Upper lobe of left lung (tissue), 6 donors: ENCODE results near the gene LETMD1. TPM values are rescaled to one million over a fixed set of nuclear protein-coding genes. Genes with fewer than 3 reads are reported as not detected.
"Not testable (repeated sequence)": the region's sequence is repeated elsewhere in the genome, so short reads cannot be mapped to it uniquely, and the experiment has no call there.

Experiments used
- ATAC-seq, 2 donors: fragments of 200-7000 bp; cut with Tn5 transposase; one replicate each; pipeline ENCODE4 v1.9.1; 2022; ENCODE audit warnings: mild to moderate bottlenecking in 2 of 2, moderate library complexity in 2 of 2; ENCODE audit not compliant: low FRiP score in 2 of 2
- DNase-seq, 2 donors: peaks; one replicate each; pipeline ENCODE4 v3.0.0-alpha.2; 2019 to 2020
- H3K27ac ChIP-seq, 4 donors: fragments of 200-600 bp; sonication (generic); one replicate each; pipeline ENCODE4 v1.5.1; 2016 to 2019
- H3K27me3 ChIP-seq, 4 donors: fragments of 200-600 bp; sonication (generic); one replicate each; pipeline ENCODE4 v1.5.1; 2017 to 2019
- H3K36me3 ChIP-seq, 4 donors: fragments of 200-600 bp; sonication (generic); one replicate each; pipeline ENCODE4 v1.5.1; 2016 to 2019
- H3K4me1 ChIP-seq, 4 donors: fragments of 200-600 bp; sonication (generic); one replicate each; pipeline ENCODE4 v1.5.1; 2018 to 2019
- H3K4me3 ChIP-seq, 4 donors: fragments of 200-600 bp; sonication (generic); one replicate each; pipeline ENCODE4 v1.5.1; 2017 to 2019; ENCODE audit warnings: mild to moderate bottlenecking in 2 of 4, moderate library complexity in 1 of 4
- H3K9me3 ChIP-seq, 4 donors: fragments of 200-600 bp; sonication (generic); one replicate each; pipeline ENCODE4 v1.5.1; 2018 to 2019
- EP300 ChIP-seq, 4 donors: sonication (generic); formaldehyde crosslinking; IDR thresholded peaks; one replicate each; pipeline ENCODE4 v1.5.1; 2017; ENCODE audit warnings: antibody characterized with exemption in 4 of 4, control low read depth in 2 of 4
- POLR2A ChIP-seq, 4 donors: fragments of 450-650 bp; IDR thresholded peaks; one replicate each; pipeline ENCODE4 v1.5.1; 2016 to 2017; ENCODE audit warnings: antibody characterized with exemption in 4 of 4, mild to moderate bottlenecking in 2 of 4
- POLR2AphosphoS5 ChIP-seq, 2 donors: sonication (generic); formaldehyde crosslinking; IDR thresholded peaks; one replicate each; pipeline ENCODE4 v1.5.1; 2017; ENCODE audit warnings: antibody characterized with exemption in 2 of 2
- WGBS, 2 donors: methylation state at CpG; one replicate each; pipeline ENCODE4 v1.1.5; 2017 to 2018; 5-methylcytosine and 5-hydroxymethylcytosine counted together
- total RNA-seq, 6 donors: library from RNA; depleted of rRNA in 4 of 6; stranded (reverse); fragments of >200 nt in 4 of 6; gene quantifications; one replicate each; pipeline versions ENCODE4 v1.1.0 to v1.2.1, GENCODE V29; 2016 to 2021
- TF ChIP-seq, protein P1 (sequence below), 6 experiments: fragments of 450-650 bp in 4 of 6; fragments of 200-600 bp in 2 of 6; sonication (generic) in 2 of 6; IDR thresholded peaks; one replicate each; pipeline ENCODE4 v1.5.1; 2016 to 2019; ENCODE audit warnings: antibody characterized with exemption in 6 of 6
- donor health status: DM: no; HTN: no; CAD: no; lungs with moderate emphysema.
- donor health status: DM: no; HTN: yes; CAD: no; lungs with severe emphysema.

The LETMD1 gene
- total RNA-seq, 6 donors from 2014 or later: 36.3 to 98.9 (median 58.1) TPM

DNA sequence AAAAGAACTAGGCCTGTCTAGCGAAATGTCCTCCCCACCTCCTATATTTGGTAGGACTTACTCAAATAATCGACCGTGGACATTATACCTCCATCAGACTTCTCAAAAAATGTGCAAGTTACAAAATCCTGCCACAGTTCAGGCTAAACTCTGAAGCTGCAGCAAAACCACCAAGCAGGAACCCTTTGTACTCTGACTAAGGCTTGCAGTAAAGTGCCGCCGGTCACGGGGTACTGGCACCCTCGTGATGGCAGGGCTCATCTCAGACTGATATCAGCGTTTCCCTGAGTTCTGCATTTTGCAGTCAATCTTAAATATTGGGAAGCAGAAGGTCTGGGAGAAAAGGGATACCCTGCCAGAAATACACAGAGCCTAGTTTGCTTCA is 39.1 kb upstream of the LETMD1 start:
- peaks cover 4 to 37% (median 15%) of the 10 kb centered on the region in 4 donors for H3K36me3 ChIP-seq
- H3K9me3 ChIP-seq: no peaks in the 10 kb centered on the region
- DNase-seq: peak in 1 of 2 donors; percentile 90
- peaks cover 29 to 61% (median 30%) of the 10 kb centered on the region in 4 donors for H3K4me1 ChIP-seq
- peak overlapping the region in 2 of 4 donors; percentile 5 to 13 for H3K4me3 ChIP-seq
- TF ChIP-seq EP300 (IDR thresholded peaks at IDR 0.05): peak in 1 of 4 donors; percentile 82
- TF ChIP-seq POLR2A (IDR thresholded peaks at IDR 0.05): peak in 2 of 4 donors; percentile 21 to 67
- TF ChIP-seq, protein P1, sequence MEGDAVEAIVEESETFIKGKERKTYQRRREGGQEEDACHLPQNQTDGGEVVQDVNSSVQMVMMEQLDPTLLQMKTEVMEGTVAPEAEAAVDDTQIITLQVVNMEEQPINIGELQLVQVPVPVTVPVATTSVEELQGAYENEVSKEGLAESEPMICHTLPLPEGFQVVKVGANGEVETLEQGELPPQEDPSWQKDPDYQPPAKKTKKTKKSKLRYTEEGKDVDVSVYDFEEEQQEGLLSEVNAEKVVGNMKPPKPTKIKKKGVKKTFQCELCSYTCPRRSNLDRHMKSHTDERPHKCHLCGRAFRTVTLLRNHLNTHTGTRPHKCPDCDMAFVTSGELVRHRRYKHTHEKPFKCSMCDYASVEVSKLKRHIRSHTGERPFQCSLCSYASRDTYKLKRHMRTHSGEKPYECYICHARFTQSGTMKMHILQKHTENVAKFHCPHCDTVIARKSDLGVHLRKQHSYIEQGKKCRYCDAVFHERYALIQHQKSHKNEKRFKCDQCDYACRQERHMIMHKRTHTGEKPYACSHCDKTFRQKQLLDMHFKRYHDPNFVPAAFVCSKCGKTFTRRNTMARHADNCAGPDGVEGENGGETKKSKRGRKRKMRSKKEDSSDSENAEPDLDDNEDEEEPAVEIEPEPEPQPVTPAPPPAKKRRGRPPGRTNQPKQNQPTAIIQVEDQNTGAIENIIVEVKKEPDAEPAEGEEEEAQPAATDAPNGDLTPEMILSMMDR (IDR thresholded peaks at IDR 0.05): no peak
- peak; percentile 14 to 58 for TF ChIP-seq POLR2AphosphoS5 (IDR thresholded peaks at IDR 0.05)
- peak; percentile 76 to 85 for ATAC-seq
- no peaks in the 10 kb centered on the region for H3K27me3 ChIP-seq
- WGBS, 2 donors: 34 to 66% methylated on average over 8 of the region's 8 CpGs
- H3K27ac ChIP-seq: peak overlapping the region; percentile 30 to 72 (median 53)

DNA sequence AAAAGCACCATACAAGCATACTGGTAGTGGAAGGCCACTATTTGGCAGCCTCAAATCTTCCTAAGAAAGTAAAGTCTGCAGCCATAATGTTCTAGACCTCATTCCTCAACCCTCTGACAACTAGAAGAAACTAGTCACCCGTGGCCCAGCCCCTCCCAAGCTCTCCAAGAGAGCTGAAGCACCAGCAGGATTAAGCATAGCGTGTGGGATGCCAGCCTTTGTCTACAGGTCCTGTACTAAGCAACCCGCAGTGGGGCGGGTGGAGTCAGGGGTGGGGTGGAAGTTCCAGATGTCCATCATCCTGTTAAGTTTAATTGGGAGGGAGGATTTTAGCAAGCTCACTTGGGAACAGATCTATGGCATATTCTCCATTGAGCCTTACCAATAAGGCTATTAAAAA is 36.2 kb upstream of the LETMD1 start:
- H3K4me1 ChIP-seq: peaks cover 26 to 52% (median 29%) of the 10 kb centered on the region in 4 donors

DNA sequence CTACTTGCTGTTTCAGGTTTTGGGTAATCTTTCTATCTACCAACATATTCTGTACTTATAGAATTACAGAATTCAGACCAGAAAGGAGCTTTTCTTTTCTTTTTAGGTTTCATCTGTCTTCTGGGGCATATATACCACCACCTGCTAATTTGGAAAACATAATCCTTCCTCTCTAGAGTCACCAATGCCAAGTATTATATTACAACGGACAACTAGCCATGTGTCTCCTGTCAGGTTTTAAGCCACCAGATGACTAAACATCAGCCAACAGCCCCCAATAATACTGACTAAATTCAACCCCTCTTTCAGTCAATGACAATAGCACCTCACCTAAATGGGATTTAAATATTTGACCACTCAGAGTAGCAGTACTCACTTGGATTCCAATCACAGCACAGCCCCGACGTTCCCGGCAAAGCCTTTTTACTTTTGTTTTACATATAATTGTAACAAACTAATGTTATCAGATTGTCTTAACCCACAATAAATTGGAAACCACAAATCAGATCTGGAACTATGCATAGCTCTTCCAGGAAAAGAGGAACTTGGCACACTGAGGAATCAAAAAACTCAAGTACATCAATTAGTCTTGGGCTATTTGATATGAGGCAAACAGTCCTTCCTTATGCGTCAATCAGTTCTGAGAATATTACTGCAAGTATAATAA is 35.4 kb upstream of the LETMD1 start:
- H3K27me3 ChIP-seq: no peaks in the 10 kb centered on the region
- H3K36me3 ChIP-seq: peaks cover 0 to 8% (median 3%) of the 10 kb centered on the region in 4 donors
- H3K27ac ChIP-seq: peak overlapping the region in 3 of 4 donors; percentile 51 to 72 (median 53)
- peak in 1 of 2 donors; percentile 46 for ATAC-seq
- TF ChIP-seq EP300 (IDR thresholded peaks at IDR 0.05) (peak in 2 of 4 donors; percentile 13 to 36), POLR2A (IDR thresholded peaks at IDR 0.05) (no peak)
- TF ChIP-seq, protein P1 (IDR thresholded peaks at IDR 0.05): no peak
- WGBS, 2 donors: 35 to 48% methylated on average over 5 of the region's 5 CpGs
- H3K4me1 ChIP-seq: peaks cover 30 to 57% (median 36%) of the 10 kb centered on the region in 4 donors
- no peak for DNase-seq
- no peak overlapping the region for H3K4me3 ChIP-seq
- H3K9me3 ChIP-seq: no peaks in the 10 kb centered on the region

More for the DNA sequence above, 36.2 kb upstream of the LETMD1 start:
- TF ChIP-seq POLR2A (IDR thresholded peaks at IDR 0.05) (no peak), EP300 (IDR thresholded peaks at IDR 0.05) (no peak), POLR2AphosphoS5 (IDR thresholded peaks at IDR 0.05) (no peak)
- TF ChIP-seq, protein P1 (IDR thresholded peaks at IDR 0.05): no peak
- H3K27ac ChIP-seq: peak overlapping the region in 3 of 4 donors; percentile 36 to 72 (median 53)
- H3K9me3 ChIP-seq: no peaks in the 10 kb centered on the region
- no peak overlapping the region for H3K4me3 ChIP-seq
- ATAC-seq (peak in 1 of 2 donors; percentile 58), DNase-seq (peak in 1 of 2 donors; percentile 63)
- WGBS, 2 donors: 27 to 52% methylated on average over 4 of the region's 4 CpGs
- H3K36me3 ChIP-seq: peaks cover 0 to 15% (median 8%) of the 10 kb centered on the region in 4 donors
- no peaks in the 10 kb centered on the region for H3K27me3 ChIP-seq

DNA sequence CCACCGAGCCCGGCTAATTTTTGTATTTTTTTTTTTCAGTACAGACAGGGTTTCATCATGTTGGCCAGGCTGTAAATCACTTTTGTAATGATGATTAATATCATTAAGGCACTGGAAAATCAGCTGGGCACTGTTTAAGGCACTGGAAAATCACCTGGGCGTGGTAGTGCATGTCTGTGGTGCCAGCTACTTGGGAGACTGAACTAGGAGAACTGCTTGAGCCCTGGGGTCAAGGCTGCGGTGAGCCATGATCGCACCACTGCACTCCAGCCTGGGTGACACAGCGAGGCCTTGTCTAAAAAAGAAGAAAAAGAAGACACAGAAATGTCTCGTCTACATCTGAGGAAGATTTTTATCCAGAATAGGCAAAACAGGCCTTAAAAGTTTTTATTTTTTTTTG is 34.7 kb upstream of the LETMD1 start:
- peak overlapping the region in 2 of 4 donors; percentile 51 to 70 for H3K27ac ChIP-seq
- ATAC-seq: no peak
- peaks cover 30 to 58% (median 37%) of the 10 kb centered on the region in 4 donors for H3K4me1 ChIP-seq
- H3K27me3 ChIP-seq: no peaks in the 10 kb centered on the region
- TF ChIP-seq EP300 (IDR thresholded peaks at IDR 0.05) (no peak), POLR2A (IDR thresholded peaks at IDR 0.05) (no peak), POLR2AphosphoS5 (IDR thresholded peaks at IDR 0.05) (no peak)
- TF ChIP-seq, protein P1 (IDR thresholded peaks at IDR 0.05): no peak
- WGBS, 2 donors: 89 to 93% methylated on average over 7 of the region's 7 CpGs
- no peak overlapping the region for H3K4me3 ChIP-seq
- peaks cover 0 to under 1% (median 0%) of the 10 kb centered on the region in 4 donors for H3K36me3 ChIP-seq
- H3K9me3 ChIP-seq: no peaks in the 10 kb centered on the region
- DNase-seq: no peak

DNA sequence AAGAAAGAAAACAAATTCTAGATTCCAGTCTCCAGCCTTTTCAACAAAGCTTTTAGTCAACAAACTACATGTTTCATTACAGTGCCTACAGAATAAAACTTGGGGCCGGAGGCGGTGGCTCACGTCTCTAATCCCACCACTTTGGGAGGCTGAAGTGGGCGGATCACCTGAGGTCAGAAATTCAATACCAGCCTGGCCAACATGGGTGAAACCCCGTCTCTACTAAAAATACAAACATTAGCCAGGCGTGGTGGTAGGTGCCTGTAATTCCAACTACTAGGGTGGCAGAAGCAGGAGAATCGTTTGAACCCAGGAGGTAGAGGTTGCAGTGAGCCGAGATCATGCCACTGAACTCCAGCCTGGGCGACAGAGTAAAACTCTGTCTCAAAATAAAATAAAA is 33.7 kb upstream of the LETMD1 start:
- H3K27ac ChIP-seq, H3K9me3 ChIP-seq, H3K27me3 ChIP-seq, ATAC-seq, H3K36me3 ChIP-seq, H3K4me3 ChIP-seq, DNase-seq: not testable (repeated sequence)
- H3K4me1 ChIP-seq: peaks cover 30 to 51% (median 39%) of the 10 kb centered on the region in 4 donors
- 79 to 87% methylated on average over 9 of the region's 9 CpGs for WGBS, 2 donors
